Left colon (tissue), 2 donors: ENCODE results near the gene MPRIP. TPM values are rescaled to one million over a fixed set of nuclear protein-coding genes. Genes with fewer than 3 reads are reported as not detected.

Source experiments
- ATAC-seq: fragments of 200-7000 bp; cut with Tn5 transposase; one replicate; pipeline ENCODE4 v1.9.1; 2020; ENCODE audit warnings: mild to moderate bottlenecking, moderate library complexity
- DNase-seq, 2 donors: peaks; one replicate each; pipeline ENCODE4 v3.0.0-alpha.2; 2020
- intact Hi-C, 2 donors: fragments of 100-400 bp; cut with DNase I in 1 of 2; cut with micrococcal nuclease in 1 of 2; formaldehyde crosslinking; loops; one replicate each; pipeline versions ENCODE4 v1.11.2 to v1.14.0; 2022; cut with DNase I, micrococcal nuclease
- total RNA-seq, 2 donors: library from RNA; stranded (reverse); fragmentation: NEBNext Ultra II Directional; extraction: Animal tissue kit (Norgen Biotek cat#: 25700); gene quantifications; one replicate each; pipeline ENCODE4 v1.2.1, GENCODE V29; 2021
- donor health status: DM: no; HTN: no; CAD: no.
- donor health status: DM: yes; HTN: yes; CAD: no.

MPRIP gene
- total RNA-seq, 2 donors from 2014 or later: 160 to 169 TPM

GRCh38 chr17:17089796-17090641 lies 47.8 kb downstream of the MPRIP start:
- ATAC-seq (peak; percentile 69), DNase-seq (peak in 1 of 2 donors; percentile 45)
- intact Hi-C loops: no loop called here

- ATAC-seq (peak; percentile 93), DNase-seq (peak; percentile 72 to 74)
- intact Hi-C loops: no loop called here
These were observed 48.4 kb downstream of the MPRIP start for GRCh38 chr17:17090642-17091103.

DNA sequence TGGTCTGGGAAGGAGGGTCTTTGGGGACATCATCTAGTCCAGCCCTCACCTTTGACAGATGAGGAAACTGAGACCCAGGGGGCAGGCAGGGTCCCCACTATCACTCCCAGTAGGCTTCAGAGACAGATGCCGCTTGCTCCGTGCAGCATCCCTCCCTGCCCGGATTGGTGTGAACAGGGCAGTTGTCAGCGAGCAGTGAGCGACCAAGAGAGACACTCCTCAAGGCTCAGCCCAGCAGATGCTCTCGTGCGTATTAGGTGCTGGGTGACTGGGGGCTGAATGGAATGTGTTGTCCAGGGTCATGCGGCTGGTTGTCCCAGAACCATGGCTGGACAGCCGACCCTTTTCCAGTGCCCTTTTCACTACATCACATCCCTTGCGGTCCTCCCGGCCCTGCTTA lies 49.0 kb downstream of the MPRIP start:
- DNase-seq (no peak), ATAC-seq (no peak)
- intact Hi-C loops: no loop called here

DNA sequence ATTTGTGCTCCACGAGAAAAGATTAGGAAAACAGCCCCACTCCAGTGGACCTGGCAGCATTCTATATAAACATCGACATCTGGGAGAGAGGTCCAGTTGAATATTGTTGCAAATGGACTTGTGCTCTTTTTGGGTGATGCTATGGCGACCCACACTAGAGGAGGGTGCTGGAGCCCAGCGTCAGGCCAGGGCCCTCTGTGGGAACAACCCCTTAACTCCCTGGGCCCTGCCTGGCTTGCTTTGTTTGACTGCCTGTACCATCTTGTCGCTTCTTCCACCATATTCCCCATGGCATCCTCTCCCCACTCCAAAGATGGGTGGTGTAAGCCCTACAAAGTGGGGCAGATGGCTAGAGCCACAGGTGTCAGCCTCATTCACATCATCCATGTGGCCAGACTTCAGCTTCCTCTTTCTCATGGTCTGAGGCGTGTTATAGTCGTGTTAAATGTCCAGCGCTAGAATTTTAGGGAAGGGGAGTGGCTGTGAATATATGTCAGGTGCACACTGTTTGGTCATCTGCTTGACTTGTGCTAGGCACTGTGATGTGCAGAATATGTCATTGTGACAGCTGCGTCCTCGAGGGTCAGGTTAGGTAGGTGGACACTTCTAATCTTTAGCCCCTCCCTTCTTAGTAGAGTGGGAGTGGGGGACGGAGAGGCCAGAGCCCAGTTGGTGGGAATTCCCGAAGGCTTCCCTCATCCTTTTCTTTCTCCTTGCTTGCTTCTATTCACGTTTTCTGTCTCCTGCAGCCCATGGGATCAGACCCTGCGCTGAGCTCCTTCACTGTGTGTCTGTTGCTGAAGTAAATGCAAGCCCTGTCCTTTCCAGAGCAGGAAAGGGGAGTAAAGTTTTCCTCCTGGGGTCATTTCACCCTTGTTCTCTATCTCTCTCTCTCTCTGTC lies 49.8 kb downstream of the MPRIP start:
- DNase-seq (peak in 1 of 2 donors; percentile 15), ATAC-seq (no peak)
- intact Hi-C loops: no loop called here

DNA sequence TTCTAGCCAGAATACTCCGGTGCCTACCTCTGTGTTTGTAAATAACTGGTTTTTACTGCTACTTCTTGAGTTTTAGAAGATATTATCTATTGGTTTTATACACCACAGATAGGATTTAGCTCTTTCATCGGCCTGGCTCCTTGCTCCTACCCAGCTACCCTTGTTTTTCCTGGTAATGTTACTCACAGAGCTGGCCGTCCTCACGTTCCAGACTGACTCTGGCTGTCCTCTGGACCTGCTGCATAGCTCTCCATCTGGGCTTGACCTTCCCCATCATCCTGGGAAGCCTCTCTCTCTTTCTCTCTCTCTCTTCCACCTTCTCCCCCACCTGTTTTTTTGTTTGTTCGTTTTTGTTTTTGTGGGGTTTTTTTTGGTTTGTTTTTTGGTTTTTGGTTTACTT lies 51.5 kb downstream of the MPRIP start:
- intact Hi-C loops: no loop called here
- ATAC-seq: no peak
- DNase-seq: no peak

DNA sequence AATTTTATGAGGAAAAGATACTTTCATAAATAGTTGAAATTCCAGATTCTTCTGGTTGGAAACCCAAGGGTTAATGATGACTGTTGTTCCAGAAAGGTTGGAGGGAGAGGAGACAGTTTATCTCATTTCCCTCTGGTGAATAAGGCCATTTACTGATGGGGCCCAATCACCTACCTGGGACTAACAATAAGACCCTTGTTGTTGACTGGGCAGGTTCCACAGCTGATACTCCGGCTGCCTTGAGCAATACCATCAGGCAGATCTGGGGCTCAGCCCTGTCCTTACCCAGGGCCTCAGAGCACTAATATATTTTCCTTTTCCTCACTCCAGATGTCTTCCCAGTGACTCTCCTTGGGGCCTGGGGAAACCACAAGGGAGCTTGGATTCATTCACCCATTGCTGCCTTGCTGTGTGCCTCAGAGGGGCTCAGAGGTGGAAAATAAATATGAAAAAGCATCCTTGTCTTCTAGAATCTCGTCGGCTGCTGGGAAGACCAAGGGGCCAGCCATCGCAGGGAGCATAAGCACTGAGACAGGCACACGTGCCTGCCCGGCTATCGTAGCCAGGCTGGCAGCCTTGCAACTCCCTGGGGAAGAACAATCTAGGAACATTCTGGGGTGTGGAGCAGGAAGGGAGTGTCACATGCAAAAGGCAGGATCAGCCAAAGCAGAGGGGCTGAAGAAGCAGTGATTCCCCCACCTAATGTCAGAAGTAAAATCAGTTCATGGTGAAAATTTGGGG lies 54.4 kb downstream of the MPRIP start:
- DNase-seq: no peak
- intact Hi-C loops: no loop called here

DNA sequence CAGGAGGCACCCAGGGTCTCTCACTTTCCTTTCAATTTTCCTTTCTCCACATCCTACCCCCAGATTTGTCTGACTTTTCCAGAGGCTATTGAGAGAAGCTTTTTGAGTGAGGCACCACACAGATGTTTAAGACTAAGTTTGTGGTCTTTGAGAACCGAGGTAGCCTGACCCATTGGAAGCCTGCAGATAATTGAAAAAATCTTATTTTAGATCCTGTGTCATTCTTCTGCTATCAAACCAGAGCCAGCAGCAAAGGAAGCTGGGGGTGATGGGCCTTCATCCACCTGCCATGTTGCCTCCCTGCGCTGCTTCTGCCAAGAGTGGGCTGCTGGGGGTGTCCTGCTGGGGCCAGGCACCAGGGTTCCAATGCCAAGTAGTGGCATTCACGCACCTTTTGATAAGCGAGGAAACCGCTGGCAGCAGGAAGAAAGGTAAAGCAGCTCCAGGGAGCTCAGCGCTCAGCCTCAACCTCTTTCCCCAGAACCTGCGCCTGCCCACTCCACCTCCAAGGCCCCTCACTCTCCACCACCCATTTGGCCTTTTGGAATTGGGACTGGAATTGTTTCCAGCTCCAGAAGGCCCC lies 55.6 kb downstream of the MPRIP start:
- intact Hi-C loops: no loop called here
- ATAC-seq (no peak), DNase-seq (no peak)

More for the DNA sequence above, 54.4 kb downstream of the MPRIP start:
- ATAC-seq: peak; percentile 79

DNA sequence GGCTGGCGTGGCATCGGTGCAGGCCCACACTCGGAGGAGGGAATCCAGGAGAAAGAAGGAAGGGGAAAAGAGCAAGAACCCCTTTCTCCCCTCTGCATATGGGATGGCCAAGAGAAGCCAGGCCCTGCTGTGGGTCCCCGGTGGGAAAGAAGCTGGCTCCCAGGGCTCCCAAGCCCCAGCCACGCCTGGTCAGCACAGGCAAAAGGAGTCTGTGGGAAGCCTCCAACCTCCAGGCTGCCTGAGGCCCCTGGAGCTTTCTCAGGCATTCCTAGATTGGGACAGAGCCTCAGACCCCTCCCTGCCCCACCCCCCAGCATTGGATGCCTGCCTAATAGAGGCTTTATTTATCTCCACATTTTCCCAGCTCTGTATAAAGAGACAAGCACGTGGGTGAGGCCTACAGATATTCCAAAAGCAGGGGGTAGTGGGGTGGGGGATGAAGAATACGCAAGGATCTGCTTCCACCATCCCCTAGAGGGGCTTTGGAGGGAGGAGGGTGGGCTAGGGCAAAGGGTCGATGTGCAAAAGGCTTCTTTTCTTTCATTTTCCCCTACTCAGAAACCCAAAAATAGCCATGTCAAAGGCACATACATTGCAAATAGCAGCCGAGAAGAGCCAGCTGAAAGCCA lies 56.4 kb downstream of the MPRIP start:
- intact Hi-C loops: no loop called here
- ATAC-seq (peak; percentile 6), DNase-seq (no peak)

GRCh38 chr17:17102176-17102575 lies 59.9 kb downstream of the MPRIP start:
- no peak for ATAC-seq
- DNase-seq: no peak
- intact Hi-C loops: no loop called here

DNA sequence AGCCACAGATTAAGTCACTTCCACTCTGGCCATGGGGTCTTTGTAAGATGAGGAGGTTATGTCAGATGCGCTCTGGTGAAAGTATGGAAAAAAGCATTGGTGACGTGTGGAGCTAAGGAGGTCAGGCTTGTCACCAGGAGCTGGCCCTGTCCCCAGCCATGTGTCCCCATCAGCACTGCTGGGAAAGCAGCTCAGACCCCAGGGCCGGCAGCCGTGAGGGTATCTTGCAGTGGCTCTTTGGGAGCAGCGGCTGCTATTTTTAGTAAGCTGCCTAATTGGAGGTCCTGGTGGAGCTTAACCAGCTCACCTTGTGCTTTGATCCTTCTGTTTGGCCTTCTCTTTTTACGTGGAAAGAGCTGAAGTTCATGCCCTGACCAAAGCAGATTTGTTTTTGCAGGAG lies 60.9 kb downstream of the MPRIP start:
- intact Hi-C loops: no loop called here
- ATAC-seq (no peak), DNase-seq (no peak)

GRCh38 chr17:17104036-17104435 lies 61.8 kb downstream of the MPRIP start:
- ATAC-seq (no peak), DNase-seq (no peak)
- intact Hi-C loops: no loop called here

GRCh38 chr17:17104494-17104893 lies 62.2 kb downstream of the MPRIP start:
- intact Hi-C loops: no loop called here
- DNase-seq (no peak), ATAC-seq (no peak)

- ATAC-seq (no peak), DNase-seq (no peak)
- intact Hi-C loops: no loop called here
These were observed 63.7 kb downstream of the MPRIP start for GRCh38 chr17:17105976-17106375.

GRCh38 chr17:17106756-17107155 lies 64.5 kb downstream of the MPRIP start:
- ATAC-seq: no peak
- DNase-seq: no peak
- intact Hi-C loops: no loop called here

DNA sequence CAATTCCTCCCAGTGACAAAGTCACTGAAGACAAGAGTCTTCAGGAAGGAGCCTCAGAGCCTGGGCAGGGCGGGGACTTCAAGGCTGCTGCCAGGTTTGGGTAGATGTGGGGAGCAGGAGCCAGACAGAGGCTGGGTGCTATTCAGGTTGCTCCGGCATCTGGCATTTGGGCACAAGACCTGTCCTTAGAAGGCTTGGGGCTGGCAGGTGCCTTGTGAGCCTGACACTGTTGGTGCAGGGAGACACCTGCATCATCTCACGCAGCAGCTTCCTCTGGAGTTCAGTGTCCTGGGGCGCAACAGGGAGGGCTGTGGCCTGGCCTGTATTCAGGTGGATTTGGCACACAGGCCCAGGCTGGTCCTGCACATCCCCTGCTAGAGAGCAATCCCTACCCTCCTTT lies 65.0 kb downstream of the MPRIP start:
- intact Hi-C loops: no loop called here
- no peak for ATAC-seq
- DNase-seq: no peak

DNA sequence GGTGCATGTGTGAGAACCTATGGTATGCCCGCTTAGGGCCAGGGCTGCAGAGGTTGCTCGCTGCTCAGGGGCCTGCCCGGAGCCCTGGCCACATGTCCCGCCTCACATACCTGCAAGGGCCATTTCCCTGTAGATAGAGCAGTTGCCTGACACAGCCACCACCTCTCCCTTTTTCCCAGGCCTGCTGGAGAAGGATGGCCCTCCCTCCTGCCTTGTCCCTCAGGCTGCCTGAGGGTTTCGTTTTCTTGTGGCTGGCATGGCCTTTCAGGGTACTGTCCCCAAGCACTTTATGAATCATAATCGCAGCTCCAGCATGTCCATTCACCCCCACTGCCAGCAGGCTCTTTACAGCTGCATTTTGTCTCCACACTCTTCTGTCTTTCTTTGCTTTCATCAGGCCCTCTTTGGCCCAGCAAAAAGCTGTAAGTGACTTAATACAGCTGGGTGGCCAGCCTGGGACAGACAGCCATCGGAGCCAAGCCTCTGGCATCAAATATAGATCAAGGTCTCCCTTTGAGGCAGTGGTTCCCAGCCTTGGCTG lies 65.7 kb downstream of the MPRIP start:
- intact Hi-C loops: no loop called here
- no peak for DNase-seq

GRCh38 chr17:17108451-17109049 lies 66.3 kb downstream of the MPRIP start:
- intact Hi-C loops: no loop called here
- peak; percentile 58 to 69 for DNase-seq
- peak; percentile 60 for ATAC-seq

More for the DNA sequence above, 65.7 kb downstream of the MPRIP start:
- peak; percentile 19 for ATAC-seq

GRCh38 chr17:17109256-17109655 lies 67.0 kb downstream of the MPRIP start:
- intact Hi-C loops: no loop called here
- DNase-seq: peak; percentile 49 to 65

More at GRCh38 chr17:17109256-17109655, 67.0 kb downstream of the MPRIP start:
- ATAC-seq: peak; percentile 66
